Right atrium auricular region (tissue), 2 donors: ENCODE measurements around the gene NRXN3. TPM values are rescaled to one million over a fixed set of nuclear protein-coding genes. Genes with fewer than 3 reads are reported as not detected.

Experiments
- DNase-seq: peaks from one replicate; pipeline ENCODE4 v3.0.0-alpha.2; 2019; ENCODE audit warnings: low spot score
- H3K27ac ChIP-seq, 2 donors: fragments of 200-600 bp; sonication (generic); 1 replicate in 1 of 2; 2 replicates in 1 of 2; pipeline ENCODE4 v1.5.1; 2016 to 2019
- H3K27me3 ChIP-seq, 2 donors: fragments of 200-600 bp; sonication (generic); one replicate each; pipeline versions ENCODE4 v1.5.1 to v1.6.0; 2017 to 2019
- H3K36me3 ChIP-seq: fragments of 200-600 bp; sonication (generic); one replicate; pipeline ENCODE4 v1.5.1; 2016
- H3K4me1 ChIP-seq, 2 donors: fragments of 200-600 bp; sonication (generic); one replicate each; pipeline versions ENCODE4 v1.5.1 to v1.6.0; 2017 to 2019
- H3K4me3 ChIP-seq, 2 donors: fragments of 200-600 bp; sonication (generic); 1 replicate in 1 of 2; 2 replicates in 1 of 2; pipeline ENCODE4 v1.5.1; 2017 to 2019; ENCODE audit warnings: mild to moderate bottlenecking in 1 of 2, moderate library complexity in 1 of 2
- H3K9me3 ChIP-seq, 2 donors: fragments of 200-600 bp; sonication (generic); one replicate each; pipeline ENCODE4 v1.5.1; 2019
- CTCF ChIP-seq, 2 donors: fragments of 200-600 bp; sonication (generic); IDR thresholded peaks; one replicate each; pipeline ENCODE4 v1.5.1; 2019; ENCODE audit warnings: antibody characterized with exemption in 2 of 2
- total RNA-seq, 2 donors: library from RNA; depleted of rRNA; stranded (reverse); fragments of >200 nt; gene quantifications; one replicate each; pipeline ENCODE4 v1.1.0, GENCODE V29; 2016

NRXN3 gene
- total RNA-seq, 2 donors from 2014 or later = 2.0 to 2.3 TPM

GRCh38 chr14:79408696-79409095 lies 1238.5 kb downstream of the NRXN3 start:
- Histone ChIP-seq H3K27me3 (no peaks in the 10 kb centered on the region), H3K9me3 (no peaks in the 10 kb centered on the region), H3K27ac (no peak overlapping the region), H3K4me1 (no peaks in the 10 kb centered on the region), H3K36me3 (no peaks in the 10 kb centered on the region), H3K4me3 (no peak overlapping the region)
- DNase-seq = no peak
- TF ChIP-seq CTCF (IDR thresholded peaks at IDR 0.05) = no peak

GRCh38 chr14:79411403-79412174 lies 1241.4 kb downstream of the NRXN3 start:
- no peak for TF ChIP-seq CTCF (IDR thresholded peaks at IDR 0.05)
- H3K27ac ChIP-seq = no peak overlapping the region
- no peaks in the 10 kb centered on the region for H3K27me3 ChIP-seq
- DNase-seq = no peak
- no peak overlapping the region for H3K4me3 ChIP-seq
- no peaks in the 10 kb centered on the region for H3K9me3 ChIP-seq
- H3K4me1 ChIP-seq = no peaks in the 10 kb centered on the region
- no peaks in the 10 kb centered on the region for H3K36me3 ChIP-seq

DNA sequence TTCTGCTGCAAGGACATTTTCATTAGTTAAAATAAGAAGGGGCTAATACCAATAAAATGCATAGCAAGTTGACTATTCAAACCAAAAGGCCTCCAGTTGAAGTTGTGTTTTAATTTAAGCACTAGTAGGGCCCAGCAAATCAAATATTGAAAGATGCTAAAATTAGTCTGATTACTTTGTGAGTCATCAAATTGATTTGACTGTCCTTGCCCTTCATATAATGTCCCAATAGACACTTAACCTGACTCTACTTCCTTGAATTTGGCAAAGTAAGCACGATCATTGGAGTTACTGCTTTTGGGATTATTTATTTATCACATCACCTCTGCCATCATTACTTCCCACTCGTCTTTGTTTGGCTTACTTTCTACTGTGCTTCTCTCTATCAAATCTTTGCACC lies 1242.6 kb downstream of the NRXN3 start:
- TF ChIP-seq CTCF (IDR thresholded peaks at IDR 0.05) = no peak
- H3K36me3 ChIP-seq = no peaks in the 10 kb centered on the region

DNA sequence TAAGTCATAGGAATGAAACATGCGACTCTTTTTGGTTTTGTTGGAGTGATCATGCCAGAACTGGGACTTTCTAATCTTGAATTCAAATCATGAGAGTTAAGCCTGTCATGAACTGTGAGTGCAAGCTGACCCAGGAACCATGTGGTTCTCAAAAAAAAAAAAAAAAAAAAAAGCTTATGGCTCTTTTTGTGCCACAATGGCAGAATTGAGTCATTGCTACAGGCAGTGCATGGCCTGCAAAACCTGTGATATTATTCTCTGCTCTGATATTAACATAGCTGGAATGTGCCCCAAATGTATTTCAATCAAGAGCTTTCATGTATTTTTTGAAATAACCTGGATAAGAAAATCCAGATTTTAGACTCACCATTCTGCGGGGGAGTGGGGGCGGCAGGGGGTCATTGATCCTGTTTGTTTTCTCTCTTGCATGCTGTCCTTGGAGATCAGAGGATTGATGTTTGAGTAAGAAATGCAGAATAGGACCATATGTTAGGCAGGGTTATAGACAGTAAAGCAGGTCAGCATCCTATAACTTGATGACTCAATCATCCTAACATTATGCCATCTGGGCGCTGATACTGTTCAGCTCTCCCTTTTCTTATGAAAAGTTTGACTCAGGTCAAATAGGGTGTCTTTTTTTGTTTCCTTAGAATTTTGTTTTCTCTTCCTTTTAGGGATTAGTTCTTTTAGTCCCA lies 1243.7 kb downstream of the NRXN3 start:
- H3K4me3 ChIP-seq = no peak overlapping the region
- no peak for TF ChIP-seq CTCF (IDR thresholded peaks at IDR 0.05)
- H3K27me3 ChIP-seq = no peaks in the 10 kb centered on the region
- H3K27ac ChIP-seq = no peak overlapping the region
- no peak for DNase-seq
- H3K9me3 ChIP-seq = no peaks in the 10 kb centered on the region
- H3K4me1 ChIP-seq = no peaks in the 10 kb centered on the region
- no peaks in the 10 kb centered on the region for H3K36me3 ChIP-seq

More for the DNA sequence above, 1242.6 kb downstream of the NRXN3 start:
- Histone ChIP-seq H3K4me3 (no peak overlapping the region), H3K27me3 (no peaks in the 10 kb centered on the region), H3K9me3 (no peaks in the 10 kb centered on the region), H3K4me1 (no peaks in the 10 kb centered on the region), H3K27ac (no peak overlapping the region)
- no peak for DNase-seq

DNA sequence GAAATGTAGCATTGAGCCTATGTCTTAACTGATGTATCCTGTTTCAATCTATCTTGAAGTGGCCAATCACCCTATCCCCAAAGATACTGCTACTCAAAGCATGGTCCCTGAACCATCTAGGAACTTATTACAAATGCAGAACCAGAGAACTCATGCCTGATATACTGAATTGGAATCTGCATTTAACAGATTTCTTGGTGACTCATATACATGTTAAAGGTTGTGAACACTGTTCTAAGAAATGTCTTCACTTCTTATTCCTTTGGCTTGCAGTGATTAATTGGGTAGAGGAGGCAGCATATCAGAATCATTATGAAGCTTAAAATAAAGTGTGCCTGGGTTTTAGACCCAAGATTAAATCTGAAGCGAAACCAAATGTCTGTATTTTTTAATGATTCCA lies 1245.6 kb downstream of the NRXN3 start:
- Histone ChIP-seq H3K9me3 (no peaks in the 10 kb centered on the region), H3K36me3 (no peaks in the 10 kb centered on the region), H3K27me3 (no peaks in the 10 kb centered on the region), H3K4me3 (no peak overlapping the region), H3K27ac (no peak overlapping the region), H3K4me1 (no peaks in the 10 kb centered on the region)
- no peak for TF ChIP-seq CTCF (IDR thresholded peaks at IDR 0.05)
- DNase-seq = no peak
